SK-N-SH (cell line): ENCODE results near the gene FOXF1. TPM values are rescaled to one million over a fixed set of nuclear protein-coding genes. Genes with fewer than 3 reads are reported as not detected.

Experiments
- CTCF ChIA-PET: fragments of 300-600, 350-600 bp; formaldehyde crosslinking; extraction: SDS; loops from one replicate; lab custom pipeline; 2021; lab: Yijun Ruan, JAX
- POLR2A ChIA-PET: fragments of 350-600 bp; sonication (Branson Sonifier 250); formaldehyde crosslinking; extraction: SDS; loops from one replicate; lab custom pipeline; 2020; ENCODE audit warnings: antibody characterized with exemption, inconsistent platforms; lab: Yijun Ruan, JAX
- DNase-seq: peaks from one replicate; pipeline ENCODE4 v3.0.0; 2012
- H2AFZ ChIP-seq: fragments of 200-600 bp; sonication (generic); 2 replicates; pipeline ENCODE4 v1.8.1; 2016; ENCODE audit warnings: antibody characterized with exemption, mild to moderate bottlenecking, low read depth
- H3F3A ChIP-seq: fragments of 200-600 bp; sonication (generic); replicated peaks from 2 replicates; pipeline ENCODE3; 2016; ENCODE audit warnings: antibody characterized with exemption, mild to moderate bottlenecking; ENCODE audit not compliant: insufficient read depth
- H3K27ac ChIP-seq, 2 experiments: fragments of 200-500 bp in 1 of 2; fragments of 200-600 bp in 1 of 2; sonication (Bioruptor generic) in 1 of 2; sonication (generic), shearing (Covaris generic) in 1 of 2; 2 replicates each; pipeline versions ENCODE4 v1.5.1 to v1.6.1; 2014 to 2016; ENCODE audit warnings: low read depth in 2 of 2, inconsistent platforms in 1 of 2, low read length in 1 of 2, mild to moderate bottlenecking in 1 of 2, mixed read lengths in 1 of 2
- H3K27me3 ChIP-seq: fragments of 200-600 bp; sonication (generic), shearing (Covaris generic); 2 replicates; pipeline ENCODE4 v1.6.1; 2016; ENCODE audit warnings: mixed run types; ENCODE audit not compliant: insufficient read depth
- H3K36me3 ChIP-seq, 2 experiments: fragments of 200-500 bp in 1 of 2; fragments of 200-600 bp in 1 of 2; sonication (Bioruptor generic) in 1 of 2; sonication (generic) in 1 of 2; replicated peaks in 1 of 2; 2 replicates each; pipeline versions ENCODE3 to v1.5.1; 2014 to 2016; ENCODE audit warnings: low read length in 1 of 2, mild to moderate bottlenecking in 1 of 2; ENCODE audit not compliant: insufficient read depth in 2 of 2, control insufficient read depth in 1 of 2
- H3K4me1 ChIP-seq, 2 experiments: fragments of 200-500 bp in 1 of 2; fragments of 200-600 bp in 1 of 2; sonication (Bioruptor generic) in 1 of 2; sonication (generic), shearing (Covaris generic) in 1 of 2; 2 replicates each; pipeline versions ENCODE4 v1.5.1 to v1.6.1; 2014 to 2016; ENCODE audit warnings: low read depth in 1 of 2, low read length in 1 of 2, mixed run types in 1 of 2; ENCODE audit not compliant: insufficient read depth in 2 of 2, control insufficient read depth in 1 of 2
- H3K4me2 ChIP-seq: fragments of 200-600 bp; sonication (generic), shearing (Covaris generic); 2 replicates; pipeline ENCODE4 v1.6.1; 2017; ENCODE audit warnings: mixed run types
- H3K4me3 ChIP-seq, 2 experiments: fragments of 200-500 bp in 1 of 2; fragments of 200-600 bp in 1 of 2; sonication (Bioruptor generic) in 1 of 2; sonication (generic), shearing (Covaris generic) in 1 of 2; 2 replicates each; pipeline versions ENCODE4 v1.5.1 to v1.8.1; 2014 to 2016; ENCODE audit warnings: low read depth in 2 of 2, inconsistent platforms in 1 of 2, low read length in 1 of 2, mild to moderate bottlenecking in 1 of 2, mixed read lengths in 1 of 2, moderate library complexity in 1 of 2
- H3K79me2 ChIP-seq: fragments of 200-600 bp; sonication (generic); 2 replicates; pipeline ENCODE4 v1.8.1; 2017; ENCODE audit warnings: mild to moderate bottlenecking; ENCODE audit not compliant: insufficient read depth
- H3K9ac ChIP-seq: fragments of 200-600 bp; sonication (generic); 2 replicates; pipeline ENCODE4 v1.6.1; 2017; ENCODE audit warnings: mixed run types
- H3K9me2 ChIP-seq: fragments of 200-600 bp; sonication (generic); 2 replicates; pipeline ENCODE4 v1.6.1; 2017; ENCODE audit warnings: mixed run types
- H3K9me3 ChIP-seq: fragments of 200-600 bp; sonication (generic); 2 replicates; pipeline ENCODE4 v1.6.1; 2017; ENCODE audit warnings: mixed run types, mild to moderate bottlenecking, moderate library complexity
- H4K20me1 ChIP-seq: fragments of 200-600 bp; sonication (generic); 2 replicates; pipeline ENCODE4 v1.6.1; 2017; ENCODE audit warnings: mild to moderate bottlenecking, mixed run types; ENCODE audit not compliant: insufficient read depth
- ELF1 ChIP-seq: IDR thresholded peaks from 2 replicates; pipeline ENCODE4 v1.4.0; 2012
- EP300 ChIP-seq, 2 experiments: IDR thresholded peaks; 2 replicates each; pipeline versions ENCODE4 v1.4.0 to v1.6.1; 2012; ENCODE audit warnings: borderline replicate concordance in 1 of 2, low read depth in 1 of 2, low read length in 1 of 2
- FOXJ3 ChIP-seq: sonication (generic); formaldehyde crosslinking; IDR thresholded peaks from 2 replicates; pipeline ENCODE4 v1.5.1; 2020; ENCODE audit warnings: mild to moderate bottlenecking, missing genetic modification reagents
- FOXM1 ChIP-seq: IDR thresholded peaks from 2 replicates; pipeline ENCODE4 v1.4.0; 2012; ENCODE audit warnings: low read depth, mild to moderate bottlenecking
- GABPA ChIP-seq: IDR thresholded peaks from 2 replicates; pipeline ENCODE4 v1.4.0; 2012; ENCODE audit warnings: low read depth, mild to moderate bottlenecking
- JUND ChIP-seq: IDR thresholded peaks from 2 replicates; pipeline ENCODE4 v1.4.0; 2012
- NRF1 ChIP-seq: IDR thresholded peaks from 2 replicates; pipeline ENCODE4 v1.6.1; 2012; ENCODE audit warnings: low read depth, mild to moderate bottlenecking, low read length
- POLR2AphosphoS5 ChIP-seq: IDR thresholded peaks from 2 replicates; pipeline ENCODE4 v1.6.1; 2012; ENCODE audit warnings: low read depth, low read length
- RAD21 ChIP-seq: IDR thresholded peaks from 2 replicates; pipeline ENCODE4 v1.6.1; 2012; ENCODE audit warnings: mild to moderate bottlenecking, low read length
- RCOR1 ChIP-seq: fragments of 150-350 bp; IDR thresholded peaks from 2 replicates; pipeline ENCODE4 v1.6.1; 2017; ENCODE audit warnings: antibody characterized with exemption, low read length
- RFX5 ChIP-seq: IDR thresholded peaks from 2 replicates; pipeline ENCODE4 v1.6.1; 2012; ENCODE audit warnings: mild to moderate bottlenecking, improper control_type of control experiment, low read length
- TCF12 ChIP-seq: IDR thresholded peaks from 2 replicates; pipeline ENCODE4 v1.4.0; 2012
- TEAD4 ChIP-seq: IDR thresholded peaks from 2 replicates; pipeline ENCODE4 v1.4.0; 2012; ENCODE audit warnings: mild to moderate bottlenecking, borderline replicate concordance; ENCODE audit not compliant: insufficient read depth
- YY1 ChIP-seq: IDR thresholded peaks from 2 replicates; pipeline ENCODE4 v1.4.0; 2012; ENCODE audit warnings: low read depth, mild to moderate bottlenecking
- WGBS: methylation state at CpG from one replicate; pipeline ENCODE4 v1.1.6; 2017; ENCODE audit warnings: low lambda C conversion rate; 5-methylcytosine and 5-hydroxymethylcytosine counted together
- polyA plus RNA-seq, 3 experiments: library from polyadenylated mRNA; depleted of rRNA; stranded (reverse); fragments of >200 nt; gene quantifications; 2 replicates each; pipeline ENCODE4 v1.2.3, GENCODE V29; 2012
- TF ChIP-seq, protein P1 (sequence below): IDR thresholded peaks from 2 replicates; pipeline ENCODE4; 2012
- TF ChIP-seq, protein P2 (sequence below): fragments of 150-350 bp; IDR thresholded peaks from 2 replicates; pipeline ENCODE4 v1.6.1; 2016; ENCODE audit warnings: mild to moderate bottlenecking, low read depth, low read length
- TF ChIP-seq, protein P3 (sequence below): fragments of 150-350 bp; IDR thresholded peaks from 2 replicates; pipeline ENCODE4 v1.6.1; 2017; ENCODE audit warnings: antibody characterized with exemption, low read length, low read depth, borderline replicate concordance
- TF ChIP-seq, protein P4 (sequence below): IDR thresholded peaks from 2 replicates; pipeline ENCODE4 v1.4.0; 2012; ENCODE audit warnings: low read depth, borderline replicate concordance
- TF ChIP-seq, protein P5 (sequence below): IDR thresholded peaks from 2 replicates; pipeline ENCODE4 v1.4.0; 2012; ENCODE audit warnings: low read depth

Gene FOXF1
- polyA plus RNA-seq, 1 of the 3 experiments (the other 2 are of a cell fraction): 0.02 TPM

DNA sequence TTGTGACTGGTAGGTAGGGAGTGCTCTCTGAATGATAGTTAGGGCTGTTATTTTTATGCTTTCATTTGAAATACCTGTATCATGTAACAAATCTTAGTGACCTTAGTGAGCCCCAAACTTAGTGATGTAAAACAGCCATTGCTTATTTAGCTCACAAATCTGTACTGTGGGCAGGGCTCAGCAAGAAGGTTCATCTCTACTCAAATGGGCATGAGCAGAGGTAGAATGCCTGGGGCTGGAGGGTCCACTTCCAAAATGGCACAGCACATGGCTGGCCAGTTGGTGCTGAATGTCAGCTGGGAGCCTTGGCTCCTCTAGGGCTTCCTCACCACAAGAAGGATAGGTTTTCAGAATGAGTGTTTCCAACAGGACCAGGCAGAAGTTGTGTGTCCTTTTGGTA lies 49.3 kb upstream of the FOXF1 start (continued):
- TF ChIP-seq, protein P1, sequence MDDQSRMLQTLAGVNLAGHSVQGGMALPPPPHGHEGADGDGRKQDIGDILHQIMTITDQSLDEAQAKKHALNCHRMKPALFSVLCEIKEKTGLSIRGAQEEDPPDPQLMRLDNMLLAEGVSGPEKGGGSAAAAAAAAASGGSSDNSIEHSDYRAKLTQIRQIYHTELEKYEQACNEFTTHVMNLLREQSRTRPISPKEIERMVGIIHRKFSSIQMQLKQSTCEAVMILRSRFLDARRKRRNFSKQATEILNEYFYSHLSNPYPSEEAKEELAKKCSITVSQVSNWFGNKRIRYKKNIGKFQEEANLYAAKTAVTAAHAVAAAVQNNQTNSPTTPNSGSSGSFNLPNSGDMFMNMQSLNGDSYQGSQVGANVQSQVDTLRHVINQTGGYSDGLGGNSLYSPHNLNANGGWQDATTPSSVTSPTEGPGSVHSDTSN: no peak

DNA sequence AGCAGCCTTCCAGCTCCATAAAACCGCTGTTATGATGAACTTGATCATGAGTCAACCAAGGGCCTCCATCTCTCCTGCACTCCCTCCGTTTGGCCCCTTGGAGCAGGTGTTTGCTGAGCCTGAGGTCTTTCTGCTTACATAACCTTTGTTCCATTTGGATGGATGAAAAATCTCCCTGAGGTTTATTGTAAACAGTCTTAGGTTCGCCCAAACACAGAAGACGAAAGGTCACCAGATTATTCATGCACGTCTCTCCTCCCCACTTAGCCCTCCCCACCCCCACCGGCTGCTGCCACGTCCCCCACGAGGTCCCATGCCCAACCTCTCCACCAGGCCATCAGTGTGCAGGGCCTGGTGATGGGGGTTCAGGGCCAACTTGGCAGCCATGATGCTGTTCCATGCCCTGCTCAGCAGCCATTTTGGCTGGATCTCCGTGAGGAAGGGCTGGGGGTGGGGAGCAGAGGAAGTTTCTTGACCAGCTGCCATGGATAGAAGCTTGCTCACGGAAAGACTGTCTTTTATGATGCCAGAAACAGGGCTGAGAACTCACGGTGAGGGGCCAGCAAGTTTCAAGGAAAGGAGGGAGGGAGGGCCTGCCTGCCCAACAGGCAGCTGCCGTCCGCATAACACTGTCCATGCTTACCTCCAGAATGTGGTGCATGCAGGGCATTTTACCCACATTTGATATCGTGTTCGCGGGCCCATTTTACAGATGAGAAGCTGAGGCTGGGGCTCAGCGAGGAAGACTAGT lies 47.8 kb upstream of the FOXF1 start:
- DNase-seq: no peak

DNA sequence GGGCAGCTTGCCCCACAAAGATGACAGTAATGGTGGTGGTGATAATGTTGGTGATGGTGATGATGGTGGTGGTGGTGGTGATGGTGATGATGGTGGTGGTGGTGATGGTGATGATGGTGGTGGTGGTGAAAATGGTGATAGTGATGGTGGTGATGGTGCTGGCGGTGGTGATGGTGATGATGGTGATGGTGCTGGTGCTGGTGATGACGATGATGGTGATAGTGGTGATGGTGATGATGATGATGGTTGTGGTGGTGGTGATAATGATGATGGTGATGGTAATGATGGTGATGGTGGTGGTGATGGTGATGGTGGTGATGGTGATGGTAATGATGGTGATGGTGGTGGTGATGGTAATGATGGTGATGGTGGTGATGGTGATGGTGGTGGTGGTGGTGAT lies 46.3 kb upstream of the FOXF1 start:
- Histone ChIP-seq H2AFZ (no peak overlapping the region), H3K79me2 (no peaks in the 10 kb centered on the region), H3K9me3 (no peaks in the 10 kb centered on the region), H3K9me2 (no peaks in the 10 kb centered on the region), H4K20me1 (no peaks in the 10 kb centered on the region), H3K9ac (no peak overlapping the region), H3K4me3 (no peak overlapping the region), H3K4me2 (no peak overlapping the region), H3K27ac (no peak overlapping the region), H3K36me3 (no peaks in the 10 kb centered on the region), H3K4me1 (no peaks in the 10 kb centered on the region), H3F3A (no peaks in the 10 kb centered on the region), H3K27me3 (peaks cover 33% of the 10 kb centered on the region)
- CTCF ChIA-PET: no interaction called here
- WGBS: 26% methylated on average over 2 of the region's 2 CpGs
- no peak for DNase-seq
- TF ChIP-seq ELF1 (no peak), RAD21 (no peak), POLR2AphosphoS5 (no peak), FOXJ3 (CRISPR knock-in tag) (no peak), NRF1 (no peak), TEAD4 (no peak), GABPA (no peak)
- TF ChIP-seq, protein P2, sequence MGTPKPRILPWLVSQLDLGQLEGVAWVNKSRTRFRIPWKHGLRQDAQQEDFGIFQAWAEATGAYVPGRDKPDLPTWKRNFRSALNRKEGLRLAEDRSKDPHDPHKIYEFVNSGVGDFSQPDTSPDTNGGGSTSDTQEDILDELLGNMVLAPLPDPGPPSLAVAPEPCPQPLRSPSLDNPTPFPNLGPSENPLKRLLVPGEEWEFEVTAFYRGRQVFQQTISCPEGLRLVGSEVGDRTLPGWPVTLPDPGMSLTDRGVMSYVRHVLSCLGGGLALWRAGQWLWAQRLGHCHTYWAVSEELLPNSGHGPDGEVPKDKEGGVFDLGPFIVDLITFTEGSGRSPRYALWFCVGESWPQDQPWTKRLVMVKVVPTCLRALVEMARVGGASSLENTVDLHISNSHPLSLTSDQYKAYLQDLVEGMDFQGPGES: no peak
- TF ChIP-seq, protein P3, sequence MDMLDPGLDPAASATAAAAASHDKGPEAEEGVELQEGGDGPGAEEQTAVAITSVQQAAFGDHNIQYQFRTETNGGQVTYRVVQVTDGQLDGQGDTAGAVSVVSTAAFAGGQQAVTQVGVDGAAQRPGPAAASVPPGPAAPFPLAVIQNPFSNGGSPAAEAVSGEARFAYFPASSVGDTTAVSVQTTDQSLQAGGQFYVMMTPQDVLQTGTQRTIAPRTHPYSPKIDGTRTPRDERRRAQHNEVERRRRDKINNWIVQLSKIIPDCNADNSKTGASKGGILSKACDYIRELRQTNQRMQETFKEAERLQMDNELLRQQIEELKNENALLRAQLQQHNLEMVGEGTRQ: no peak
- TF ChIP-seq, protein P4, sequence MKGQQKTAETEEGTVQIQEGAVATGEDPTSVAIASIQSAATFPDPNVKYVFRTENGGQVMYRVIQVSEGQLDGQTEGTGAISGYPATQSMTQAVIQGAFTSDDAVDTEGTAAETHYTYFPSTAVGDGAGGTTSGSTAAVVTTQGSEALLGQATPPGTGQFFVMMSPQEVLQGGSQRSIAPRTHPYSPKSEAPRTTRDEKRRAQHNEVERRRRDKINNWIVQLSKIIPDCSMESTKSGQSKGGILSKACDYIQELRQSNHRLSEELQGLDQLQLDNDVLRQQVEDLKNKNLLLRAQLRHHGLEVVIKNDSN: no peak
- TF ChIP-seq, protein P5, sequence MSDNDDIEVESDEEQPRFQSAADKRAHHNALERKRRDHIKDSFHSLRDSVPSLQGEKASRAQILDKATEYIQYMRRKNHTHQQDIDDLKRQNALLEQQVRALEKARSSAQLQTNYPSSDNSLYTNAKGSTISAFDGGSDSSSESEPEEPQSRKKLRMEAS: no peak
- POLR2A ChIA-PET: no interaction called here

More for the DNA sequence above, 47.8 kb upstream of the FOXF1 start:
- Histone ChIP-seq H3K27ac (no peak overlapping the region), H3K79me2 (no peaks in the 10 kb centered on the region), H2AFZ (no peak overlapping the region), H3K4me1 (no peaks in the 10 kb centered on the region), H3K9me2 (no peaks in the 10 kb centered on the region), H4K20me1 (no peaks in the 10 kb centered on the region), H3K4me3 (no peak overlapping the region), H3K36me3 (no peaks in the 10 kb centered on the region), H3K27me3 (peaks cover 35% of the 10 kb centered on the region), H3K9ac (no peak overlapping the region), H3K4me2 (no peak overlapping the region), H3K9me3 (no peaks in the 10 kb centered on the region), H3F3A (no peaks in the 10 kb centered on the region)
- POLR2A ChIA-PET: no interaction called here
- TF ChIP-seq RCOR1 (no peak), TCF12 (no peak), GABPA (no peak), YY1 (no peak), EP300 (IDR thresholded peaks at IDR 0.05; ENCODE audit: borderline replicate concordance in 1 of 2, low read depth in 1 of 2, low read length in 1 of 2) (no peak), FOXM1 (no peak), RFX5 (no peak), POLR2AphosphoS5 (no peak), JUND (no peak)
- TF ChIP-seq, protein P5: no peak
- TF ChIP-seq, protein P2: no peak
- TF ChIP-seq, protein P1: no peak
- 16% methylated on average over 16 of the region's 17 CpGs for WGBS
- CTCF ChIA-PET: no interaction called here
